GM10847 (cell line): ENCODE data around the gene PXDN.

Experiments
- POLR2A ChIP-seq: IDR thresholded peaks from 2 replicates; pipeline ENCODE4 v1.6.1; 2011; ENCODE audit not compliant: insufficient read length; ENCODE audit errors: extremely low read depth

PXDN gene

GRCh38 chr2:1750933-1751766 lies 6.8 kb upstream of the PXDN start:
- no peak for TF ChIP-seq POLR2A

GRCh38 chr2:1750270-1750932 lies 6.1 kb upstream of the PXDN start:
- no peak for TF ChIP-seq POLR2A

- no peak for TF ChIP-seq POLR2A
These were observed 5.3 kb upstream of the PXDN start for GRCh38 chr2:1749489-1750119.

GRCh38 chr2:1748741-1749488 lies 4.6 kb upstream of the PXDN start:
- no peak for TF ChIP-seq POLR2A

GRCh38 chr2:1748176-1748740 lies 3.9 kb upstream of the PXDN start:
- TF ChIP-seq POLR2A = no peak

- TF ChIP-seq POLR2A = no peak
These were observed 3.0 kb upstream of the PXDN start for GRCh38 chr2:1747065-1747941.

GRCh38 chr2:1746174-1747064 lies 2.1 kb upstream of the PXDN start:
- TF ChIP-seq POLR2A = no peak

GRCh38 chr2:1745171-1746023 lies 1.1 kb upstream of the PXDN start:
- no peak for TF ChIP-seq POLR2A

- no peak for TF ChIP-seq POLR2A
These were observed 217 bp downstream of the PXDN start for GRCh38 chr2:1744151-1744445.

- no peak for TF ChIP-seq POLR2A
These were observed 742 bp downstream of the PXDN start for GRCh38 chr2:1743396-1744150.

- no peak for TF ChIP-seq POLR2A
These were observed 1.5 kb downstream of the PXDN start for GRCh38 chr2:1742681-1743395.
